ENCODE data around the gene CLEC18B.
"Not testable (repeated sequence)": the region's sequence is repeated elsewhere in the genome, so short reads cannot be mapped to it uniquely, and the experiment has no call there.

The CLEC18B gene

DNA sequence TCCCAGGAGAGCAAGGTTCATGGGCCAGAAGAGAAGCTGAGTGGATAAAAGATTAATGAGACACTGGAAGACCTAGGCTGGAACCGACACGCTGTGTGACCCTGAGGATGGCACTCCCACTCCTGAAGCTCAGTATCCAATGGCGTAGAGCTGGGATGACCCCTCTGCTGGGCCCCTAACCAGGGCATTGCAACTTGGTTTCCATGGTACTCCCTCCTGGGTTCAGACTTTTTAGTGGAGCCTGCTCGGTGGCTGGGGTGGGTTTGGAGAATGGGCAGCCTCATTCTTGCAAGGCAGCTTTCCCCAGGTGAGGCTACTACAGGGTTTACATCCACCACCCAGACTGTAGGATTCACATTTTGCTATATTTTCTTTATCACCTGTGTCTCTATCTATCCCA is 2.4 kb upstream of the CLEC18B start:
- H3K27ac Mint-ChIP-seq; H3K4me3 Mint-ChIP-seq; H3K4me1 Mint-ChIP-seq (ENCODE audit: low read depth); H3K9me3 Mint-ChIP-seq; DNase-seq; H3K36me3 Mint-ChIP-seq (ENCODE audit: low read depth); H3K27me3 Mint-ChIP-seq: not testable (repeated sequence)

DNA sequence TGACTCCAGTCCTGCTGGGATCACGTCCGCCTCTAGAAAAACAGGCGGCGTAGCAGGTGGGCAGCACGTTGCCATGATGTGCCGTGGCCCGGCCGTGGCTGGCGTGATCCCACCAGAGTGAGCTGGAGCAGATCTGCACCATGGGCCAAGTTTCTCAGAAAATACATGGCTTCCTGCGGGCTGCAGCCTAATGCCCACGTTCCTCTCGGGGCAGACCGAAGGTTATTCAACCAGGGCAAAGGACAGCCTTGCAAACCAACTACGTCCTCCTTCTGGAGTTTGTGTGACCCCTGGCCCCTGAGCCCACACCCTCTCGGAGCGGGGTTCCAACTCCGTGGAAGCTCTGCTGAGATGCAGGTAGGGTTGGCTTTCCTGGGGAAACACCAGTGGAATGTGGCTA is 808 bp upstream of the CLEC18B start:
- not testable (repeated sequence) for H3K4me3 Mint-ChIP-seq; DNase-seq; H3K27ac Mint-ChIP-seq; H3K4me1 Mint-ChIP-seq (ENCODE audit: low read depth); H3K27me3 Mint-ChIP-seq; H3K9me3 Mint-ChIP-seq; H3K36me3 Mint-ChIP-seq (ENCODE audit: low read depth)

DNA sequence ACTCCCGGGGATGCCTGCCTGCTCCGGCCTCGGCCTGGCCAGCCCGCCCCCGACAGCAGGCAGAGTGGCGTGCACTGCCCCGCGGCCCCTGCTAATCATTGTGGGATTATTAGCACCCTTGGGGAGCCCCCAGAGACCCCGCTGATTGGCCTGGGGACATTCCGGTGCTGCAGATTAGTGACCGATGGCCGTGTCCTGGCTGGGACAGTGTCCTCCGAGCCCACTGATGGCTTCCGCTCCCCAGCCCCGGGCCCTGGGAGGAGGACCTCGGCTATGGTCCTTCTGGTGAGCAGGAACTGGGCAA is 156 bp upstream of the CLEC18B start:
- H3K4me1 Mint-ChIP-seq (ENCODE audit: low read depth); H3K36me3 Mint-ChIP-seq (ENCODE audit: low read depth); DNase-seq; H3K4me3 Mint-ChIP-seq; H3K27me3 Mint-ChIP-seq; H3K9me3 Mint-ChIP-seq; H3K27ac Mint-ChIP-seq: not testable (repeated sequence)

DNA sequence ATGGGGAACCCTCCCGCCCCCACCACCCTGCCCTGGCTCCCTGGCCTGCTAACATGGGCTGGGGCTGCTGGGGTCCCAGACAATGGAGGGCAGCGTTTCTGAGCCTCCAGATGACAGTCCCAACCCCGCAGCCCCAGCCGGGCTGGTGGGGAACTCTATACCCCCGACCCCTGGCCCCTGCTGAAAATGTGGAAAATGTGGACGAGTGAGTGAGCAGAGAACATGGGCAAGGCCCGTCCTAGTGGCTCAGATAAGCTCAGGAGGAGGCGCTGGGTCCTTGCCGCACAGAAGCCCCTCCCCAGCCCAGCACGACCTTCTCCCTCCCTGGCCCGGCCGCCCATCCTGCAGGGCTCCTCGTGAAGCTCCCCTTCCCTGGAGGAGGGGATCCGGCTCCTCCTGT is 1.5 kb downstream of the CLEC18B start:
- not testable (repeated sequence) for H3K36me3 Mint-ChIP-seq (ENCODE audit: low read depth); H3K4me1 Mint-ChIP-seq (ENCODE audit: low read depth); H3K27ac Mint-ChIP-seq; DNase-seq; H3K9me3 Mint-ChIP-seq; H3K4me3 Mint-ChIP-seq; H3K27me3 Mint-ChIP-seq

DNA sequence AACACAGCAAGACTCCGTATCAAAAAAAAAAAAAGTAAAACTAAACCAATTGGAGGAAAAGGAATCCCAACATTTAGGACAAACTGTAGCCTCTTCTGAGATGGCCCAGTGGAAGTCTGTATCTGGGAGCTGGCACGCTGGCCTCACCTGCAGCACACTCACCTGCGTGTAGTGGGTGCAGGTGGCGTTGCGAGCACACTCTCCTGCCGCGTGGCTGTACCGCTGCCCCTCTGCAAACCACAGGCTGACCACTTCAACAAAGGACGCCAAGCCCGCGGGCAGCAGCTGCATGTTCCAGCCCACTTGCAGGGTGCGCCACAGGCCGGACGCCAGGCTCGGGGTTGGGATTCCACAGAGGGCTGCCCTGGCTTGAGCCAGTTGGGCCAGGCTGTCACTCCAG is 3.4 kb downstream of the CLEC18B start:
- H3K27me3 Mint-ChIP-seq; H3K4me1 Mint-ChIP-seq (ENCODE audit: low read depth); H3K4me3 Mint-ChIP-seq; H3K27ac Mint-ChIP-seq; H3K36me3 Mint-ChIP-seq (ENCODE audit: low read depth); H3K9me3 Mint-ChIP-seq; DNase-seq: not testable (repeated sequence)

DNA sequence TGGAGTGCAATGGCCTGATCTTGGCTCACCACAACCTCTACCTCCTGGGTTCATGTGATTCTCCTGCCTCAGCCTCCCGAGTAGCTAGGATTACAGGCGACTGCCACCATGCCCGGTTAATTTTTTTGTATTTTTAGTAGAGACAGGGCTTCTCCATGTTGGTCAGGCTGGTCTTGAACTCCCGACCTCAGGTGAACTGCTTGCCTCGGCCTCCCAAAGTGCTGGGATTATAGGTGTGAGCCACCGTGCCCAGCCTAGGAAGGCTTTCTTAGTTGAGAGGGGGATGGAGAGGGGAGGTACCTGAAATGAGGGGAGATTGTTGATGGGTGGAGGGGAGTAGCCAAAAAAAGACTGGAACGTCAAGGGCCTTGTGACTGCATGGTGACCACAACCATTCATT is 7.4 kb downstream of the CLEC18B start:
- H3K27ac Mint-ChIP-seq; H3K27me3 Mint-ChIP-seq; H3K36me3 Mint-ChIP-seq (ENCODE audit: low read depth); H3K4me3 Mint-ChIP-seq; H3K9me3 Mint-ChIP-seq; H3K4me1 Mint-ChIP-seq (ENCODE audit: low read depth): not testable (repeated sequence)
- DNase-seq: peak; percentile 29

DNA sequence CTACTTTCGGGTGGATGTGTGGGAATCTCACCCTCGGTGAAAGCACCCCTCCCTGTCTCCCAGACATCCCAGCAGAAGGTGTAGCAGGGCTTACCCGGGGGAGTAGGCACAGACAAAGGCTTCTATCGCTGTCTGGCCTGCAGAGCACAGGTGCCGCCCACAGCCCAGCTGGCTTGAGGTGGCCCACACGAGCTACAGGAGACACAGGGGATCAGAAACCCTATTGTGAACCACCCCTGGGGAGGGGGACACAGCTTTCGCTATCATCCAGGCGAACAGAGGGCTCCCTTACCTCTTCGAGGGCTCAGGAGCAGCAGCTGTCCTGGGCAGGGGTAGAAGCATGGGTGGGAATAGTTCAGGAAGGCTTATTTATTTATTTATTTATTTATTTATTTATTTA is 7.8 kb downstream of the CLEC18B start:
- peak; percentile 25 for DNase-seq
- H3K4me3 Mint-ChIP-seq; H3K27ac Mint-ChIP-seq; H3K9me3 Mint-ChIP-seq; H3K36me3 Mint-ChIP-seq (ENCODE audit: low read depth); H3K27me3 Mint-ChIP-seq; H3K4me1 Mint-ChIP-seq (ENCODE audit: low read depth): not testable (repeated sequence)

DNA sequence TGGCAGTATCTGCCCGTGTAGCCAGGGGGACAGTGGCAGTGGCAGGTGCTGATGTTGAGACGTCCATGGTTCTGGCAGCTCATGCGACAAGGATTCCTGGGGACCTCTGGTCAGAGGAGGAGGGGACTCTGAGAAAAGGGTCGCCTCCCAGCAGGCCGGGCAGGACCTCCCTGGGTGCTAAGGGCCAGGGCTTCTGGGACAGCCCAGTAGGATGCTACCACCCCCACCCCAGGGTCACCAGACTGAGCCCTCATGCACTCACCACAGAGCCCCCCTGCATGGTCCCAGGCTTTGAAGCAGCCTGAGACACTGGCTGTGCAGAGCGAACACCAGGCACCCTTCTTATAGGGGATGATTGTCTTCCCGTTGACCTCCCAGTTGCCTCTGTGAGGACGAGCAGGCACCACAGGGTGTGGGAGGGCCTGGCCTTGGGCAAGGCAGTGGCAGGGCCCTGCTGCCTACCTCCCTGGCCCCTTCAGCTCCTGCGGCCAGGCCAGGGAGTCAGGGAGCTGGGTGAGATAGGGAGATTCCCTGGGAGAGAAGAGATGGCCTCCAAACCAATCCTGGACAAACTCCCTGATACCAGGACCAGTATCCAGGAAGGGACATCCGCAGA is 8.4 kb downstream of the CLEC18B start:
- not testable (repeated sequence) for H3K27ac Mint-ChIP-seq; H3K4me1 Mint-ChIP-seq (ENCODE audit: low read depth); H3K36me3 Mint-ChIP-seq (ENCODE audit: low read depth); H3K27me3 Mint-ChIP-seq; H3K9me3 Mint-ChIP-seq; H3K4me3 Mint-ChIP-seq
- peak; percentile 27 for DNase-seq

DNA sequence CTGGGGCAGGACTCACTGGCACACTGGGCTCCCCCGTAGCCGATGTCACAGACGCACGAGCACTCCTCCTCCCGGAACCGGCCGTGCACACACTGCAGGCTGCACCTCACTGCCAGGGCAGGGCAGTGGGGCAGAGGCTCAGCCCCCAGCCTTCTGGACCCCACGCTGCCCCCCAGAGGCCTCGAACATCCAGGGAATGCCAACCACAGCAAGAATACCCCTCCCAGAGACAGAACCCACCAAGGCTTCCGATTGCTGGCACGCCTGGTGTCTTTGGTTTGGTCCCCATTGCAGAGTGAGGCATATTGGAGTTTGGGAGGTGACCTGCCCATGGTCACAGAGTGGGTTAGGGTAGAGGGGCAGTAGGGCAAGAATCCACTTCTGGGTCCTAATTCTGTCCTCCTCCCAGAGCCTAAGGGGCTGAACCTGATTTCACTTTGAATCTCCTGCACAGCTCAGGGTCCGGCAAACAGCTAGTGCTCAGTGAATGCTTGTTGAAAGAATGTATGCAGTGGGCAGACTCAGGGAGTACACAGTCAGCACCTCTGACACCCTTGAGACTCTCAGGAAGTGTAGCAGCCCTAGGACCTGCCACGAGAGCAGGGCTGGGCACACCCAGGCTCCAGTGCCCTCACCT is 9.0 kb downstream of the CLEC18B start:
- H3K27me3 Mint-ChIP-seq; H3K27ac Mint-ChIP-seq; H3K4me1 Mint-ChIP-seq (ENCODE audit: low read depth); H3K9me3 Mint-ChIP-seq; H3K36me3 Mint-ChIP-seq (ENCODE audit: low read depth); H3K4me3 Mint-ChIP-seq: not testable (repeated sequence)
- DNase-seq: peak; percentile 13

DNA sequence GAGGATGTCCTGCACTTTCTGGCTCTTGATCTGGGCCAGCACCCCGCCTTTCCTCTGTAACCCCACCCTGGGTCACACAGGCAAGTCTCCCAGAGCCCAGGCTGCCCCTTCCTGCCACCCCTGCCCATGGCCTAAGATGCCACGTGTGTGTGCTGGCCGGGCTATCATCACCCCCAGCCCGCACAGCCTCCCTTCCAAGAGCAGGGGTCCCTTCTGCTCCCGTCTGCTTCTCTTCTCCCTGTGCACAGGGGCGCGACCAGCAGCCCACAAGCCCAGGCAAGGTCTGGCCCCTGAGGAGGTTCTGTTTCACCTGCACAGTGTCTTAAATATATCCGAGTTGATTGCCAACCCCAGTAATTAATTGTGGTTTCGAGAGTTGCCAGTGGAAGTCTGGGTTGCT is 10.3 kb downstream of the CLEC18B start:
- not testable (repeated sequence) for H3K9me3 Mint-ChIP-seq; H3K27ac Mint-ChIP-seq; H3K4me3 Mint-ChIP-seq; H3K4me1 Mint-ChIP-seq (ENCODE audit: low read depth); H3K36me3 Mint-ChIP-seq (ENCODE audit: low read depth); H3K27me3 Mint-ChIP-seq
- peak; percentile 32 for DNase-seq

DNA sequence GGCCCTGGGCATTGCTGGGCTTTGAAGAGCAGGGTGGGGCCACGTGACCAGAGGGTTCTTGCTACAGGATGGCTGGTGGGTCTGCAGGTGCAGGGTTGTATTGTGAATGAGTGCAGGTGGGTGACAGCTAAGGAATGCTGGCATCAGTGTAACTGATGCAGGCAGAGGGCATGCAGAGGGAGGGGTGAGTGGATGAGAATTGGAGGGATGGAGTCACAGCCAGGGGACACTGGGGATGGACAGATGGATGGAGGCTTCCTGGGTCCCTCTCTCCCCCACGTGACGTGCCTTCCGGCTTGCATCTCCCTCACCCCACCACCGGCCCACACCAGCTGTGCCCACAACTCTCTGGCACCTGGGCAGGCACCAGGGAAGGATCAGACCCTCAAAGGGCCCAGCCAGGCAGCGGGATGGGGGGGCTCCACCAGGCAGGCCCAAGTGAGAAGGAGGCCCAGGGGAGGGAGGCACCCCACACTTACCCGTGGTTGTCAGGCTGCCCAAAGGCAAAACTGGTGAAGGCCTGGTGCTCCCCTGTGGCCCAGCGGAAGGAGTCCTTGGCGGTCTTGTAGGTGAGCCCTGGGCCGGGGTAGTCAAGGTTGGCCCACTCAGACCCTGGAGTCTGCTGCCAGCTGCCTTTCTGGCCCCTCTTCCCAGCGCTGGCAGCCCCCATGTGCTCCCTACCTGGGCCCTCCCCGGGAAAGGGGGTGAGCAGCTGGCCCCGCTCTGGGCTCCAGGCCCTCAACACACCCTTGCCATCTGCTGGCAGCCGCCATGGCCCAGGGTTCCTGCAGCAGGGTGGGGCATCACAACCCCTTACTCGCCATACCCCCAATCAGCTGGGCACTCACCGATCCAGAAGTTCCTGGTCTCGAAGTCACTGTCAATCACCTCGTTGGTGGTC is 11.0 kb downstream of the CLEC18B start:
- H3K27me3 Mint-ChIP-seq; H3K4me1 Mint-ChIP-seq (ENCODE audit: low read depth); H3K36me3 Mint-ChIP-seq (ENCODE audit: low read depth); H3K27ac Mint-ChIP-seq; H3K9me3 Mint-ChIP-seq; H3K4me3 Mint-ChIP-seq: not testable (repeated sequence)
- peak; percentile 30 for DNase-seq

DNA sequence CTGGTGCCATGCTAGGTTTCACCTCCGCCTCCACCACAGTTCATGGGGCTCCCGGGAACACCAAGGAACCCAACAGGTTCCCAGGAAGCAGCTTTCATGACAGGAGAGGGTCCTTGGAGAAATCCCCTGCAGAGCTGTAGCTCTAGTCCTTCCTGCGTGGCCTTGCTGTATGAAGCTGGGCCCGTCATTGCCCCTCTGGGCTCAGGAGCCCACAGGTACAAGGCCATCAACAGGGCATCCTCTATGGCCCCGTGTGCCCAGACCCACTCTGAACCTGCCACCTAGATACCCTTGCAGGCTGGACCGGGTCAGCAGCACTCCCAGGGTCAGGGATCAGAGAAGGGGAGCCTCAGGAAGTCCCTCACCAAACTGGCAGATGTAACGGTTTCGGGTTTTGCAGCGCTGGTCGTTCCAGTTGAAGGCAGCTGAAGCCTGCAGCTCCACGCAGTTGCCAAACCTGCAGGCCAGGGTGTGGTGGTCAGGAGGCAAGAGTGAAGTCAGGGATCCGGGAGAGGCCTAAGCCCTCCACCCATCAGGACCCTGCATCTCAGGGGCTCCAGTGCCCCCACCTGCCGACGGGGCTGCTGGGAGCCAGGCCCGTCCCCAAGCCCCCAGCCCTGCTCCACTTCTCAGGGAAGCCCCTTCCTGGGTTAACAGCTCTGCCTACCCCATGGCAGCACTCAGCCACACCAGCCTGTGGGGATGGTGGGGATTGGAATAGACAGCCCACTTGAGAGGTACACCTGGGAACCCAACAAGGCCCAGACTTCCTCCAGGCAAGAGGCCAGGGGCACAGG is 11.9 kb downstream of the CLEC18B start:
- H3K9me3 Mint-ChIP-seq; H3K4me3 Mint-ChIP-seq; H3K27me3 Mint-ChIP-seq; H3K4me1 Mint-ChIP-seq (ENCODE audit: low read depth); H3K36me3 Mint-ChIP-seq (ENCODE audit: low read depth); H3K27ac Mint-ChIP-seq: not testable (repeated sequence)
- peak; percentile 28 for DNase-seq

DNA sequence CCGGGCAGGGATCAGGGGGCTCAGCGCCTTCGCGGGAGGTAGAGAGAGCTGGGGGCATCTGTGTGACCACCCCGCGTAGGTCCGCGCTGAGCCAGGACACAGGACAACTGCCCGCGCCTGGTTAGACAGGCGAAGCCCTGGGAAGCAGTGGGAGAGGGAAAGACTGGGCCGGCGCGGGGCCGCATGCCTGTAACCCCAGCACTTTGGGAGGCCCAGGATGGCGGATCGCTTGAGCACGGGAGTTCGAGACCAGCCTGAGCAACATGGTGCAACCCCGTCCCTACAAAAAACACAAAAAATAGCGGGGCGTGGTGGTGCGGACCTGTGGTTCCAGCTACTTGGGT is 13.9 kb downstream of the CLEC18B start:
- not testable (repeated sequence) for H3K36me3 Mint-ChIP-seq (ENCODE audit: low read depth); H3K9me3 Mint-ChIP-seq; H3K4me3 Mint-ChIP-seq

DNA sequence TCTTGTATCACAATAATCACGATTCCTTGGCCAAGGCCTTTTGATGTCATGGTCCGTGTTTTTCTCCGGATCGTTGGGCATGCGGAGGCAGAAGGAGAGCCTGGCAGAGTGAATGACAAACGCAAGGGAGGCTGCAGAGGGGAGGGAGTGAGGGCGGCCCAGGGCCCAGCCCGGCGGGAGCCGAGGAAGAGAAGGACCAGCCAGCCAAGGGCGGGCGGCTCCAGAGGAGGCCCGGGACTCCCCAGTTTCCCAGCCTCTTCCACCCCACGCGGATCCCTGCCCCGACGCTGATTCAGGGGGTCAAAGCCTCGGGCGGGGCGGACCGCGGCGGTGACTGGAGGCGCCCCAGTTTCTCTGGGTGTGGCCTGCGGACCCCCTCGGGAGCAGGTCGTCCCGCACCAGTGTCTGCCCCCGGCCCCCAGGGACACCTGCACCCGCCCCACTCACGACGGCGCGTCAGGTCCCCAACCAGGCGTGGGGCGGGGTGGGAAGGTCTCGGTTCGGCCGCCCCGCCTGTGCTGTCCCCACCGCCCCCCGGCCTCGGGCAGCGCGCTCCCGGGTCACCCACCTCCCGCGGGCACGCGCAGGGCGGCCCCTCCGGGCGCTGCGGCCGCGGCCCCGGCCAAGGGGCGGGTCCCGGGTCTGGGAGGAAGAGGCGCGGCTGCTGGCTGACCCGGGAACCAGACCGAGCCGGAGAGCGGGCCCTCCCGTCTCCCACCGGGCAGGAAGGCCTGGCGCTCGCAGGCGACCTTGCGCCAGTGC is 14.5 kb downstream of the CLEC18B start:
- H3K27me3 Mint-ChIP-seq; H3K4me1 Mint-ChIP-seq (ENCODE audit: low read depth); H3K36me3 Mint-ChIP-seq (ENCODE audit: low read depth); H3K4me3 Mint-ChIP-seq; H3K9me3 Mint-ChIP-seq; H3K27ac Mint-ChIP-seq: not testable (repeated sequence)
- DNase-seq: peak; percentile 31

More for the DNA sequence above, 13.9 kb downstream of the CLEC18B start:
- not testable (repeated sequence) for H3K4me1 Mint-ChIP-seq (ENCODE audit: low read depth); H3K27me3 Mint-ChIP-seq; H3K27ac Mint-ChIP-seq
- DNase-seq: peak; percentile 33

Data from activated T-cell treated with anti-CD3 and anti-CD28 coated beads, Interleukin-2, amount 50 U/mL, for 24 hours (primary cell).